Upper lobe of right lung (tissue), 1 donor: ENCODE results near the gene ARSB. TPM values are rescaled to one million over a fixed set of nuclear protein-coding genes. Genes with fewer than 3 reads are reported as not detected.

Experiments
- ATAC-seq: fragments of 200-7000 bp; cut with Tn5 transposase; one replicate; pipeline ENCODE4 v1.9.1; 2020; ENCODE audit warnings: mild to moderate bottlenecking, moderate library complexity
- DNase-seq: peaks from one replicate; pipeline ENCODE4 v3.0.0-alpha.2; 2020
- H3K27ac ChIP-seq: fragments of 200-600 bp; one replicate; pipeline ENCODE4 v1.8.0; 2022
- H3K27me3 ChIP-seq: fragments of 200-600 bp; one replicate; pipeline ENCODE4 v1.8.0; 2022; ENCODE audit warnings: mild to moderate bottlenecking
- H3K36me3 ChIP-seq: fragments of 200-600 bp; one replicate; pipeline ENCODE4 v1.8.0; 2022
- H3K4me1 ChIP-seq: fragments of 200-600 bp; one replicate; pipeline ENCODE4 v1.8.0; 2022
- H3K4me3 ChIP-seq: fragments of 200-600 bp; one replicate; pipeline ENCODE4 v1.8.0; 2022; ENCODE audit warnings: mild to moderate bottlenecking
- H3K9me3 ChIP-seq: fragments of 200-600 bp; one replicate; pipeline ENCODE4 v1.8.0; 2022
- CTCF ChIP-seq: fragments of 200-600 bp; IDR thresholded peaks from one replicate; pipeline ENCODE4 v1.8.0; 2022; ENCODE audit warnings: antibody characterized with exemption
- intact Hi-C: fragments of 100-400 bp; cut with DNase I; formaldehyde crosslinking; loops from one replicate; pipeline ENCODE4 v1.11.0; 2022
- total RNA-seq: library from RNA; stranded (reverse); fragmentation: NEBNext Ultra II Directional; extraction: Animal tissue kit (Norgen Biotek cat#: 25700); gene quantifications from one replicate; pipeline ENCODE4 v1.2.1, GENCODE V29; 2021
- donor health status: DM: no; HTN: yes; CAD: no; lungs with severe emphysema.

The ARSB gene
- total RNA-seq, 1 donor from 2014 or later = 15.8 TPM

GRCh38 chr5:78816143-78816765 is 168.9 kb downstream of the ARSB start:
- H3K4me3 ChIP-seq = no peak overlapping the region
- DNase-seq (no peak), ATAC-seq (no peak)
- no peaks in the 10 kb centered on the region for H3K9me3 ChIP-seq
- no peaks in the 10 kb centered on the region for H3K27me3 ChIP-seq
- no peak overlapping the region for H3K27ac ChIP-seq
- no peak for TF ChIP-seq CTCF
- intact Hi-C loops = no loop called here
- no peaks in the 10 kb centered on the region for H3K36me3 ChIP-seq
- H3K4me1 ChIP-seq = no peaks in the 10 kb centered on the region

- intact Hi-C loops = no loop called here
- ATAC-seq = no peak
These were observed 171.1 kb downstream of the ARSB start for GRCh38 chr5:78813906-78814530.

GRCh38 chr5:78813286-78813685 is 171.8 kb downstream of the ARSB start:
- DNase-seq (no peak), ATAC-seq (no peak)
- H3K27me3 ChIP-seq = no peaks in the 10 kb centered on the region
- H3K4me3 ChIP-seq = no peak overlapping the region
- H3K9me3 ChIP-seq = no peaks in the 10 kb centered on the region
- H3K27ac ChIP-seq = no peak overlapping the region
- intact Hi-C loops = no loop called here
- peaks cover 2% of the 10 kb centered on the region for H3K4me1 ChIP-seq
- no peaks in the 10 kb centered on the region for H3K36me3 ChIP-seq
- TF ChIP-seq CTCF = no peak

More at GRCh38 chr5:78813906-78814530, 171.1 kb downstream of the ARSB start:
- DNase-seq = no peak
- Histone ChIP-seq H3K9me3 (no peaks in the 10 kb centered on the region), H3K27ac (no peak overlapping the region), H3K36me3 (no peaks in the 10 kb centered on the region), H3K4me1 (no peaks in the 10 kb centered on the region), H3K27me3 (no peaks in the 10 kb centered on the region), H3K4me3 (no peak overlapping the region)
- TF ChIP-seq CTCF = no peak

GRCh38 chr5:78811866-78812265 is 173.2 kb downstream of the ARSB start:
- H3K27me3 ChIP-seq = no peaks in the 10 kb centered on the region
- H3K4me1 ChIP-seq = peaks cover 3% of the 10 kb centered on the region
- ATAC-seq = no peak
- H3K36me3 ChIP-seq = no peaks in the 10 kb centered on the region
- TF ChIP-seq CTCF = no peak
- H3K4me3 ChIP-seq = no peak overlapping the region
- intact Hi-C loops = no loop called here
- DNase-seq = no peak
- H3K27ac ChIP-seq = no peak overlapping the region
- H3K9me3 ChIP-seq = no peaks in the 10 kb centered on the region

GRCh38 chr5:78811121-78811817 is 173.8 kb downstream of the ARSB start:
- H3K9me3 ChIP-seq = no peaks in the 10 kb centered on the region
- no peak overlapping the region for H3K27ac ChIP-seq
- TF ChIP-seq CTCF = no peak
- ATAC-seq = no peak
- H3K4me1 ChIP-seq = peaks cover 3% of the 10 kb centered on the region
- H3K36me3 ChIP-seq = no peaks in the 10 kb centered on the region
- no peaks in the 10 kb centered on the region for H3K27me3 ChIP-seq
- DNase-seq = no peak
- intact Hi-C loops = no loop called here
- no peak overlapping the region for H3K4me3 ChIP-seq
